Central memory CD4-positive, alpha-beta T cell (primary cell): ENCODE data around the gene GAREM2.

Experiments
- DNase-seq: peaks from one replicate; pipeline ENCODE4 v3.0.0; 2022

The GAREM2 gene

GRCh38 chr2:26238311-26238958 lies 65.5 kb downstream of the GAREM2 start:
- DNase-seq, result no peak
